Measurements from ENCODE around the gene SFRP2.

Gene SFRP2

DNA sequence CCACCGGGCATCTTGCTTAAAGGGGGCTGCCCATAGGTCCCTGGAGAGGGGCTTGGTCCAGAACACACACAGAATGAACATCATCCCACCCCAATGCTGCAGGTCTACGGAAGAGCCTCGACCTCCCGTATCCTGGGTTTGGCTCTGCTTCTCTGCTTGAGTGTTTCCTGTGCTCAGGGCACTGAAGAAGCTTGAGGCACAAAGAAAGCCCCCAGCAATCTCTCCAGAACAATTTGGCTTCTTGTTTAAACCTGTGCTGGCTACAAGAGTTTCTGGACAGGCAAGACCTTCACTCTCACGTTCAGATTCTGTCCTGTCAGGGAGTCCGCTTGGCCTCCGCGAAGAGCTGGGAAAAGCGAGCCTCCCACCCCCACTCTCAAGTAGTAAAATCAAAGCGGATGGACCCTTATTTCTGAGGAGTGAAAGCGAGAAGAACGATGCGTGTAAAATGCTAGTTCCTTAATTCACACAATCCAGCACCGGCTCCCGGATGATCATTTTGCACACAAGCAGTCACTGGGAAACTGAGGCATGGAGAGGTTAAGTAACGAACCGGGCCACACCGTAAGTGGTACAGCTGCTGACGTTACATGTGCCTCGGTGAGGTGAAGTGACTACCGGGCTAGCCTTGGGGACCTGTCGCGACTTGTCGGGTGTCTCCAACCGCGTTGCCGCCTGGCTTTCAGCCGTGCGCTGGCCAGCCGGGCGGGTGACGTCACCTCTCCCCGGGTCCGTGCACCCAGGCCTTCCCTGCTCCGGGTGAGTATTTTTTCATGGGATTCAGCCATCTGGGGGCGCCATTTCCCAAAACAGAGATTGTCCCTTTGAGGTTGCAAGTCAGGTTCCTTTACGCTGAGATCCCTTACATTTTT lies 3.1 kb upstream of the SFRP2 start:
- Histone ChIP-seq H3K9ac (ENCODE audit: low read length) (no peak overlapping the region), H3K36me3 (ENCODE audit: control insufficient read depth, insufficient read depth, low read length) (no peaks in the 10 kb centered on the region), H3K4me1 (ENCODE audit: control insufficient read depth, insufficient read depth, low read length) (peaks cover 21% of the 10 kb centered on the region), H3K4me3 (ENCODE audit: low read length) (no peak overlapping the region), H3K27me3 (ENCODE audit: control insufficient read depth, insufficient read depth, low read length) (peaks cover 75% of the 10 kb centered on the region), H3K9me3 (ENCODE audit: control insufficient read depth, low read length) (no peaks in the 10 kb centered on the region)

- Histone ChIP-seq H3K9me3 (ENCODE audit: control insufficient read depth, low read length) (no peaks in the 10 kb centered on the region), H3K27me3 (ENCODE audit: control insufficient read depth, insufficient read depth, low read length) (peaks cover 84% of the 10 kb centered on the region), H3K9ac (ENCODE audit: low read length) (no peak overlapping the region), H3K36me3 (ENCODE audit: control insufficient read depth, insufficient read depth, low read length) (no peaks in the 10 kb centered on the region), H3K4me1 (ENCODE audit: control insufficient read depth, insufficient read depth, low read length) (peaks cover 21% of the 10 kb centered on the region), H3K4me3 (ENCODE audit: low read length) (no peak overlapping the region)
Observed at GRCh38 chr4:153790962-153791551, 2.2 kb upstream of the SFRP2 start.

GRCh38 chr4:153790500-153790865 lies 1.6 kb upstream of the SFRP2 start:
- no peak overlapping the region for H3K4me3 ChIP-seq (ENCODE audit: low read length)
- peaks cover 86% of the 10 kb centered on the region for H3K27me3 ChIP-seq (ENCODE audit: control insufficient read depth, insufficient read depth, low read length)
- H3K9me3 ChIP-seq (ENCODE audit: control insufficient read depth, low read length): no peaks in the 10 kb centered on the region
- H3K36me3 ChIP-seq (ENCODE audit: control insufficient read depth, insufficient read depth, low read length): no peaks in the 10 kb centered on the region
- peaks cover 21% of the 10 kb centered on the region for H3K4me1 ChIP-seq (ENCODE audit: control insufficient read depth, insufficient read depth, low read length)
- no peak overlapping the region for H3K9ac ChIP-seq (ENCODE audit: low read length)

DNA sequence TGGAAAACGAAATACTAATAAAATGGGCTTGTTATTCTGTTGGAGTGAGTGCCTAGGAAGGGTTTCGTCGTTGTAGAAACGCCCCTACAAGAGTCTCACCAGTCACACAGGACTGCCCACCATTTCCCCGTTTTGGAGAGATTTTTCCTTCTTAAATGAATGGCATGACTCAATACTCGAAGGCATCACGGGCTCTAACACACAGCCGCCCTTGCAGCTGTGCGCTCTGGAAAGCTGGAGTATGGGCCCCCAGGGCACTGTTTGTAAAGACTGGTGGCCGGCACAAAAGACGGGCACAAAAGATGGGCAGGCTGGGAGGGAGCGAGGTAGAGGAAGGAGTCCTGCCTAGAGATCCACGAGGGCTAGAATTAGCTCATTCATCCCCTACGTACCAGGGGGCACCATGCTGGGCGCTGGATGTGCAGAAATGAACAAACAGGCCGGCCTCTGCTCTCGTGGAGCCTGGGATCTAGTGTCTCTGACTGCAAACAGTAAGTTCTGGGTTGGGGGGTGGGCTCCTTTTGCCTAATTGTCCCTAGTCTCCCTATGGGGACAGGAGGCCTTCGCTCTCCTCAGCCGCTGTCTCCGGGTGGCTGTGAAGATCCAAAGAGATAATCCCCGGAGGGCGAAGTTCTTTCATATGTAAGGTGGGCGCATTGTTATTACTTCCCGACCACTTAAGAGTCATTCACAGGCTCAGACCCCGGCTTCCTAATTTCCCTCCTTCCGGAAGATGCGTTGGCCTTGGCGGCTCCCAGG lies 1.0 kb upstream of the SFRP2 start:
- Histone ChIP-seq H3K27me3 (ENCODE audit: control insufficient read depth, insufficient read depth, low read length) (peaks cover 89% of the 10 kb centered on the region), H3K36me3 (ENCODE audit: control insufficient read depth, insufficient read depth, low read length) (no peaks in the 10 kb centered on the region), H3K4me3 (ENCODE audit: low read length) (no peak overlapping the region), H3K9ac (ENCODE audit: low read length) (no peak overlapping the region), H3K4me1 (ENCODE audit: control insufficient read depth, insufficient read depth, low read length) (peaks cover 21% of the 10 kb centered on the region), H3K9me3 (ENCODE audit: control insufficient read depth, low read length) (no peaks in the 10 kb centered on the region)

- H3K9me3 ChIP-seq (ENCODE audit: control insufficient read depth, low read length): no peaks in the 10 kb centered on the region
- H3K4me1 ChIP-seq (ENCODE audit: control insufficient read depth, insufficient read depth, low read length): peaks cover 21% of the 10 kb centered on the region
- H3K27me3 ChIP-seq (ENCODE audit: control insufficient read depth, insufficient read depth, low read length): peaks cover 86% of the 10 kb centered on the region
- no peaks in the 10 kb centered on the region for H3K36me3 ChIP-seq (ENCODE audit: control insufficient read depth, insufficient read depth, low read length)
- H3K9ac ChIP-seq (ENCODE audit: low read length): no peak overlapping the region
- no peak overlapping the region for H3K4me3 ChIP-seq (ENCODE audit: low read length)
Observed at GRCh38 chr4:153788051-153788412, 851 bp downstream of the SFRP2 start.

DNA sequence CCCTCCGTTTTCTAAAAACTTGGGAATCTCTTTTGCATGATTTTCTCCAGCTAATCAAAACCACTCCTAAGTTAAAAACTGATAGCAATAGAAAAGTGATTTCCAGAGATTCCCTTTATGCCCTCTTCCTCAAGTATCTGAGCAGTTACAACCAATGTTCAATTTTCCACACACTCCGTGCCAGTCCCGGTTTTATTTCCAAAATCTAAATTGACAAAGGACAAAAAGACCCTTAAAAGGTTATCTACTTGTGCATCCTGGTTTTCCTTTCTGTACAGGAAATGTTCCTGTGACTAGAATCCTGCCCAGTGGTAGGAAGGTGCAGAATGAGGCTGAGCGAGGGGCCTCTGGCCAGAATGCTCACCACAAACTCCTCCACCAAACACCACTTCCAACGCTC lies 1.3 kb downstream of the SFRP2 start:
- Histone ChIP-seq H3K9me3 (ENCODE audit: control insufficient read depth, low read length) (no peaks in the 10 kb centered on the region), H3K4me1 (ENCODE audit: control insufficient read depth, insufficient read depth, low read length) (peaks cover 21% of the 10 kb centered on the region), H3K36me3 (ENCODE audit: control insufficient read depth, insufficient read depth, low read length) (no peaks in the 10 kb centered on the region), H3K4me3 (ENCODE audit: low read length) (no peak overlapping the region), H3K9ac (ENCODE audit: low read length) (no peak overlapping the region), H3K27me3 (ENCODE audit: control insufficient read depth, insufficient read depth, low read length) (peaks cover 84% of the 10 kb centered on the region)

DNA sequence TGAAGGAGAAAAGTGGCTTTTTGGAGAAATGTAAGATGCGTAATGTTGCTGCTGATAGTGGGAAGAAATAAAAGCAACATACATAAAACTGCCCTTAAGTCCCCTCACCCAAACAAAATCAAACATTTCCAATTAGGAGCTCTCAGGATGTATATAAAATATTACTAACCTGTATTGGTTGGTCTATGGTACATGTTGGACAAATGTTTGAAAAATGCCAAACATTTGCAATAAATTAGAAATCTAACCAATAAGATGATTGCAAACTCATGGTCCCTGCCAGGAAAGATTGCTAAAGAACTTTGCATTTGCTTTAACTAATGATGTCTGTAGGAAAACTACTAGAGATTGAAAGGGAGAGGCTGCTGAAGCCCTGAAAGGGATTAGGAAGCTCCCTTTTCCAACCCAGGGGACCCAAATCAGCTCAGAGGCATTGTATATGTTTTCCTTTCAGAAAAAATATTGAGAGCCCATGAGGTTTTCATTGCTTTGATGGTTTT lies 1.8 kb downstream of the SFRP2 start:
- Histone ChIP-seq H3K9ac (ENCODE audit: low read length) (no peak overlapping the region), H3K27me3 (ENCODE audit: control insufficient read depth, insufficient read depth, low read length) (peaks cover 80% of the 10 kb centered on the region), H3K36me3 (ENCODE audit: control insufficient read depth, insufficient read depth, low read length) (no peaks in the 10 kb centered on the region), H3K4me1 (ENCODE audit: control insufficient read depth, insufficient read depth, low read length) (peaks cover 16% of the 10 kb centered on the region), H3K4me3 (ENCODE audit: low read length) (no peak overlapping the region), H3K9me3 (ENCODE audit: control insufficient read depth, low read length) (no peaks in the 10 kb centered on the region)

DNA sequence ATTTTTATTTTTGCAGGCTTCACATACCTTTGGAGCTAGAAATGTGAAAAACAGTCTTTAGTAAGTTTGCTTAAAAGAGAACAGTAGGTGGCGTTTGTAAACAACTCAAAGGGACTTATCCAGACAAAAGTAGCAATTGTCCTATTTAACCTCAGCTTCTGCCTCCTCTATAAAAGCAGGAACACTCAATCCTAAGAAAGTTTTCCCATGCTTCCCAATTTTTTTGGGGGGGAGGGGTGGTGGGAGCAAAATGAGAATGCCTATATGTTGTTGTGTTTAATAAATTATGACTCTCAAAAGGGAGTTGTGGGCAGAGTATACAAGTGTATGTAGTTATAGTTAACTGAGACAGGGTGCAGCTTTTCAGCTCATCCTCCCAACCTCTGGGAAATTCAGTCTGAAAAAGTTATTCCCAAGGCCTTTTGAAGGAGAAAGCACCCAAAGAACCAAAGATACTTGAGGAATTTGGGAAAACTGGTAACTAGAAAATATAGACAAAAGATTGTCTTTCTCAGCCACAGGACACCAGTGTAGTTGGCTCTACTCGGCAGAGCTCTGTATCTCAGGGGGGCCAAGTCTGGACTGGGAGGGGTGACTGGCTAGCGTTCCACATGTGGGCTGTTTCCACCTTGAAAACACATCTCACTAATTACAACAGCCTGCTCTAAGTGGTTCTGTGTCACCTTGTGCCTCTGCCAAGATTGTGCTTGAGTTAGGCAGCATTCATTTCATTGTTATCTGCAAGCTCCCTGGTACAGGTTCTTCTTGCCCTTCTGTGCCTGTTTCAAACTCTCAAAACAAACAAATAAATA lies 2.8 kb downstream of the SFRP2 start:
- H3K27me3 ChIP-seq (ENCODE audit: control insufficient read depth, insufficient read depth, low read length): peaks cover 70% of the 10 kb centered on the region

DNA sequence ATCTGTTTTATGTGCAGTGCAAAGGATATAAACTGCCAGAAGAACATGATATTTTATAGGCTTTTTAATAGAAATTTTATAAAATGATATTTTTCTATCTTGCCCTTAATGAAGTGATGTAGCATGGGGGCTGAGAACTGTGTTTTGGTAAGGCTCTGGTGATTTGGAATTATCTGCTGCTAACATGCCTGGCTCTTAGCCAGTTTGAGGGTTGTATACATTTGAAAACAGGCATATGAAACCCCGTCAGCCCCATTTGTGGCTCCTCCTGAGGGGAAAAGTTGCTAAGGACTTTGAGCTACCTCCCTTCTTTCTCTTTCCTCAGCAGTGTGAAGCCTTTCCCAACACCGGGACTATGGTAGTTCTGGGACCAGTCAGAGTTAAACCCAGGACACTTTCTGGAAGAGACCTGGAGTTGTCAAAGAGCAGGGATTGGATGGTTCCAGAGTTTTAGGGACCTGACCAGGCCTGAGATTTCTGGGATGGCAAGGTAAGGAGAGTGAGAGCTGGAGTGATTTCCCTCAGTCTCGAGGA lies 4.7 kb downstream of the SFRP2 start:
- peaks cover 55% of the 10 kb centered on the region for H3K27me3 ChIP-seq (ENCODE audit: control insufficient read depth, insufficient read depth, low read length)
- H3K9ac ChIP-seq (ENCODE audit: low read length): no peak overlapping the region
- no peaks in the 10 kb centered on the region for H3K9me3 ChIP-seq (ENCODE audit: control insufficient read depth, low read length)
- H3K4me3 ChIP-seq (ENCODE audit: low read length): no peak overlapping the region
- peaks cover 3% of the 10 kb centered on the region for H3K4me1 ChIP-seq (ENCODE audit: control insufficient read depth, insufficient read depth, low read length)
- no peaks in the 10 kb centered on the region for H3K36me3 ChIP-seq (ENCODE audit: control insufficient read depth, insufficient read depth, low read length)

More for the DNA sequence above, 2.8 kb downstream of the SFRP2 start:
- peaks cover 14% of the 10 kb centered on the region for H3K4me1 ChIP-seq (ENCODE audit: control insufficient read depth, insufficient read depth, low read length)
- no peaks in the 10 kb centered on the region for H3K36me3 ChIP-seq (ENCODE audit: control insufficient read depth, insufficient read depth, low read length)
- no peak overlapping the region for H3K4me3 ChIP-seq (ENCODE audit: low read length)
- no peaks in the 10 kb centered on the region for H3K9me3 ChIP-seq (ENCODE audit: control insufficient read depth, low read length)
- no peak overlapping the region for H3K9ac ChIP-seq (ENCODE audit: low read length)

DNA sequence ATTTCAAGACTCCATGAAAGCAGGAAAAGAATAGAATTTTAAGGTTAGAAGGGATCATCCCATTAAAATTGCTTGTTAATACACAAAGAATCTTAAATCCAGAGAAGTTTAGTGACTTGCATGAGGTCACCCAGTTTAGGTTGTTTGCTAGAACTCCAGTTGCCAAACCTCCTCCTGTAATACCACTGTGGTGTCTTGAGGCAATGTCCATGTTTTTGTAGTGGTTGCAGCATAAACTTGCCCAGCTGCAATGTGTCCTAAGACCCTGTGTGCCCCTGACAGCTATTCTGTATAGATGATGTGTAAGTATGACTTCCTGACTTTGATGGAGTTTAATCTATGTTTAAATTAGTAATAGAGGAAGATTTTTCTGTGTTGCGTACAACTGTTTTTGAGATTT lies 6.3 kb downstream of the SFRP2 start:
- Histone ChIP-seq H3K27me3 (ENCODE audit: control insufficient read depth, insufficient read depth, low read length) (peaks cover 38% of the 10 kb centered on the region), H3K4me3 (ENCODE audit: low read length) (no peak overlapping the region), H3K9ac (ENCODE audit: low read length) (no peak overlapping the region), H3K36me3 (ENCODE audit: control insufficient read depth, insufficient read depth, low read length) (no peaks in the 10 kb centered on the region), H3K4me1 (ENCODE audit: control insufficient read depth, insufficient read depth, low read length) (no peaks in the 10 kb centered on the region), H3K9me3 (ENCODE audit: control insufficient read depth, low read length) (no peaks in the 10 kb centered on the region)

DNA sequence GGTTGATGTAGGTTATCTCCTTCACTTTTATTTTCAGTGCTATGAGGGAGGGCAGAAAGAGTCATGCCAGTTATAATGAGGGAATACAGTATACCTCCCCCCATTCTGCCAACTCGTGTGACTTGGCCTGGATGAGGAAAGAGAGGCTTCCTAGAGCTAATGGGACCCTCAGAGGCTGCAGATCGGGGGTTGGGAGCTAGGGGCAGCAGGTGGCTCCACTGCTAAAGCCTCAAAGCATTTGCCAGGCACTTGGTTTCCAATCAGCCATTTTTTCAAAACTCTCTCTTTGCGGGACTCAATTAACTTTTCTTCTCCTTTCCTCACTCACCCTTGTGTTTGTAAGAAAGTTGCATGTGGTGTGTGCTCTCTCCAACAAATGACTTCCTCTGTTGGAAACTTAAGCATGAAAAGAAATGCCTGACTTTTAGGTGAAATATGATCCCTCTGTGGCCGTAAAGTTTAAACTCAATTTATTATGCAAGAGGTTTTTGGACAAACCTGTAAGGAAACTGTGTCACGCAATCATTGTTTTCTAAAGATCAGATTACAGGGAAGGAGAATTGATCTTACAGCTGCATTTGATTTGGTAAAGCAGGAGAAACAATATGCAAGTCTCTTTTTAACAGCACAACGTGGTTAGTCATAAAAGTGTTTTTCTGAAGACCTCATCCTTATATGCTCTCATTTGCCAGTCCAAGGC lies 7.0 kb downstream of the SFRP2 start:
- H3K27me3 ChIP-seq (ENCODE audit: control insufficient read depth, insufficient read depth, low read length): peaks cover 31% of the 10 kb centered on the region

More for the DNA sequence above, 7.0 kb downstream of the SFRP2 start:
- no peak overlapping the region for H3K9ac ChIP-seq (ENCODE audit: low read length)
- H3K9me3 ChIP-seq (ENCODE audit: control insufficient read depth, low read length): no peaks in the 10 kb centered on the region
- no peaks in the 10 kb centered on the region for H3K4me1 ChIP-seq (ENCODE audit: control insufficient read depth, insufficient read depth, low read length)
- no peaks in the 10 kb centered on the region for H3K36me3 ChIP-seq (ENCODE audit: control insufficient read depth, insufficient read depth, low read length)
- no peak overlapping the region for H3K4me3 ChIP-seq (ENCODE audit: low read length)

All from mucosa of stomach (tissue), 1 donor.